BLaER1 treated with 17β-estradiol and CSF1 and Interleukin-3, amounts not matched to agents 10 nM and 100 nM (cell line): ENCODE results near the gene RB1.
A peak's percentile ranks its signal among the peaks of the same experiment; 100 is the strongest.

Experiments
- H3K27ac ChIP-seq, 11 experiments: shearing (Covaris generic); formaldehyde crosslinking; 2 replicates each; pipeline ENCODE4 v1.8.1; 2022
- H3K27me3 ChIP-seq, 11 experiments: shearing (Covaris generic); formaldehyde crosslinking; 2 replicates each; pipeline ENCODE4 v1.8.1; 2022
- H3K36me3 ChIP-seq, 11 experiments: shearing (Covaris generic); formaldehyde crosslinking; 2 replicates each; pipeline ENCODE4 v1.8.1; 2022
- H3K4me1 ChIP-seq, 10 experiments: shearing (Covaris generic); formaldehyde crosslinking; 2 replicates each; pipeline ENCODE4 v1.8.1; 2022
- H3K4me2 ChIP-seq, 11 experiments: shearing (Covaris generic); formaldehyde crosslinking; 2 replicates each; pipeline ENCODE4 v1.8.1; 2022
- H3K4me3 ChIP-seq, 10 experiments: shearing (Covaris generic); formaldehyde crosslinking; 2 replicates each; pipeline ENCODE4 v1.8.1; 2022
- H3K9ac ChIP-seq, 11 experiments: shearing (Covaris generic); formaldehyde crosslinking; 2 replicates each; pipeline ENCODE4 v1.8.1; 2022
- H3K9me3 ChIP-seq, 11 experiments: shearing (Covaris generic); formaldehyde crosslinking; replicated peaks in 1 of 11; 2 replicates each; pipeline ENCODE4 v1.8.1; 2022
- H4K20me1 ChIP-seq, 11 experiments: shearing (Covaris generic); formaldehyde crosslinking; 2 replicates each; pipeline ENCODE4 v1.8.1; 2022
- Cebpa-rat ChIP-seq, 11 experiments: shearing (Covaris generic); IDR thresholded peaks; 2 replicates each; pipeline ENCODE4 v1.8.1; 2022

The RB1 gene

GRCh38 chr13:48380581-48380980, 77.0 kb downstream of the RB1 start:
- H3K36me3 ChIP-seq: peaks cover 71 to 91% (median 88%) of the 10 kb centered on the region in 11 experiments
- H3K9ac ChIP-seq: no peak overlapping the region
- peak overlapping the region in 5 of 11 experiments; percentile 6 to 33 (median 12); a peak in 3 of 22 replicates for H3K27ac ChIP-seq
- TF ChIP-seq Cebpa-rat (IDR thresholded peaks at IDR 0.05): no peak
- H3K4me3 ChIP-seq: no peak overlapping the region
- peaks cover 0 to 16% (median 0%) of the 10 kb centered on the region in 11 experiments; a peak in 8 of 22 replicates for H3K9me3 ChIP-seq
- H3K4me1 ChIP-seq: peaks cover 0 to 27% (median 2%) of the 10 kb centered on the region in 10 experiments; a peak in 7 of 20 replicates
- peak overlapping the region in 4 of 11 experiments; percentile 27 to 66 (median 56); a peak in 6 of 22 replicates for H3K4me2 ChIP-seq
- H4K20me1 ChIP-seq: peaks cover 0 to 18% (median 0%) of the 10 kb centered on the region in 11 experiments; a peak in 2 of 22 replicates
- no peaks in the 10 kb centered on the region for H3K27me3 ChIP-seq

- Histone ChIP-seq H4K20me1 (peaks cover 0 to 17% (median 0%) of the 10 kb centered on the region in 11 experiments; a peak in 2 of 22 replicates), H3K9ac (no peak overlapping the region), H3K27ac (no peak overlapping the region), H3K27me3 (no peaks in the 10 kb centered on the region), H3K4me1 (peaks cover 0 to 27% (median 2%) of the 10 kb centered on the region in 10 experiments; a peak in 7 of 20 replicates), H3K36me3 (peaks cover 66 to 91% (median 81%) of the 10 kb centered on the region in 11 experiments), H3K4me3 (no peak overlapping the region), H3K4me2 (no peak overlapping the region), H3K9me3 (peaks cover 0 to 17% (median under 1%) of the 10 kb centered on the region in 11 experiments; a peak in 8 of 22 replicates)
- no peak for TF ChIP-seq Cebpa-rat (IDR thresholded peaks at IDR 0.05)
Observed at GRCh38 chr13:48383384-48383783, 79.8 kb downstream of the RB1 start.

DNA sequence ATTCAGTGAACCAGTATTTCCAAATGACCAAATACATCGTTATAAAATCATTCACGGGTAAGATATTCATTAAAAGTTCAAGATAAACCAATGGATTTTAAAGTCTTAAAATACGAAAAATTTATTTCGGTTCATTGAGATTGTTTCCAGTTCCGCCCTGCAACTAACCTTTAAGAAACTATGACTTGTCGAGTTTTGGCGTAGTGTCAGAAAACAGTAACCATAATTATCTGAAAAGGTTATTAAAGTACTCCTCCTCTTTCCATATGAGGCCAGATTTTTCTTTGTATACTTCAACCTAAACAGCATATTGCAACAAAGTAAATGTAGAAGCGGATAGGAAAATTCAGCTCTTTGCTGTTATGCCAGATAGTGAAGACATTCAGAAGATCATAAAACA, 83.3 kb downstream of the RB1 start:
- Histone ChIP-seq H3K36me3 (peaks cover 72 to 91% (median 81%) of the 10 kb centered on the region in 11 experiments), H3K9me3 (peaks cover 8 to 30% (median 22%) of the 10 kb centered on the region in 11 experiments), H3K27me3 (no peaks in the 10 kb centered on the region), H3K27ac (no peak overlapping the region), H3K4me1 (no peaks in the 10 kb centered on the region), H3K4me3 (no peak overlapping the region), H3K4me2 (no peak overlapping the region), H3K9ac (no peak overlapping the region), H4K20me1 (peaks cover 0 to 22% (median 0%) of the 10 kb centered on the region in 11 experiments; a peak in 2 of 22 replicates)
- no peak for TF ChIP-seq Cebpa-rat (IDR thresholded peaks at IDR 0.05)

- H3K4me1 ChIP-seq: no peaks in the 10 kb centered on the region
- no peak overlapping the region for H3K9ac ChIP-seq
- H3K36me3 ChIP-seq: peaks cover 82 to 100% (median 93%) of the 10 kb centered on the region in 11 experiments
- H3K9me3 ChIP-seq: peaks cover 50 to 74% (median 65%) of the 10 kb centered on the region in 11 experiments
- H3K27me3 ChIP-seq: no peaks in the 10 kb centered on the region
- peaks cover 0 to 20% (median 0%) of the 10 kb centered on the region in 11 experiments; a peak in 2 of 22 replicates for H4K20me1 ChIP-seq
- TF ChIP-seq Cebpa-rat (IDR thresholded peaks at IDR 0.05): no peak
- H3K27ac ChIP-seq: no peak overlapping the region
- no peak overlapping the region for H3K4me2 ChIP-seq
- no peak overlapping the region for H3K4me3 ChIP-seq
Observed at GRCh38 chr13:48391257-48391656, 87.7 kb downstream of the RB1 start.

DNA sequence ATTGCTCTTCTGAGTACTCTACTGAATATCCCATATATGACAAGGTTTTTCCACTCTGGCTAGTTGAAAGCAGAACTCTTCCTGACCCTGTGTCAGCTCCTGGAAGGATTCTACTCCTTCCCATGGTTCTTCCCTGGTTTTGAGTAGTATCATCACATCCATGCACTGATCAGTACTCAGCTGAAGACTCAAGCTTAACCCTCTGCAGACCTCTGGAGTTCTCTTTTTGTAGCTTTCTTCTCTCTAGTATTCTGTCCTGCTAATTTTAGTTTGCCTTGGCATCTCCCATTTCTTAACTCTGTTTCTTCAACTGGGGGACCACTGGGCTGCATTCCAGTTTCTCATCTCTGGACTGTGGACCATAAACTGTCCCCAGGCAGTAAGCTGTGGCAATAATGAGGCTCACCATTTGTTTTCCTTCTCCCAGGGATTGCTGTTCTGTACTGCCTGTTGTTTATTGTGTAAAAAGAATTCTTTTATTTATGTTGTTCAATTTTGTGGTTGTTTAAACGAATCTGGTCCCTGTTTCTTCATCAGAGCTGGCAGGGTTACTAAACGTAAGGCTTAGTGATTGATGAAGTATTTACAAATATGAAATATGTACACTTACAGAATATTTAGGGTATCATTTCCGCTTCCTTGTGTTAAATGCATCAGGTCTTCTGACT, 89.6 kb downstream of the RB1 start:
- Histone ChIP-seq H3K9me3 (peaks cover 57 to 75% (median 67%) of the 10 kb centered on the region in 11 experiments), H3K27me3 (no peaks in the 10 kb centered on the region), H3K36me3 (peaks cover 69 to 90% (median 85%) of the 10 kb centered on the region in 11 experiments), H3K4me2 (no peak overlapping the region), H4K20me1 (peaks cover 0 to 20% (median 0%) of the 10 kb centered on the region in 11 experiments; a peak in 2 of 22 replicates), H3K9ac (no peak overlapping the region), H3K4me1 (peaks cover 0 to 10% (median 7%) of the 10 kb centered on the region in 10 experiments; a peak in 17 of 20 replicates), H3K27ac (no peak overlapping the region), H3K4me3 (no peak overlapping the region)
- no peak for TF ChIP-seq Cebpa-rat (IDR thresholded peaks at IDR 0.05)

DNA sequence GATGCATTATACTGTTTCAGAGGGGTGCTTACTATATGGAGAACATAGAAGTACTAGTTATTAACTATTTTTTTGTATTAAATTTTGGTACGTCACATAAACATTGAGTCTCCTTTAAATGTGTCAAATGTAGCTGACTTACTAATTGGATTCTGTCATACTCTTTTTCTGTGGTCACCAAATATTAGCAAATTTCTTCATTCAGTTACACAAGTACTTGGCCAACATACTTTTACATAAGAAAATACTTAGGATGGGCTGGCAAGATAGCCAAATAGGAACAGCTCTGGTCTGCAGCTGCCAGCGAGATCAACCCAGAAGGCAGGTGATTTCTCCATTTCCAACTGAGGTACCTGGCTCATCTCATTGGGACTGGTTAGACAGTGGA, 90.1 kb downstream of the RB1 start:
- no peaks in the 10 kb centered on the region for H3K27me3 ChIP-seq
- peaks cover 0 to 20% (median 0%) of the 10 kb centered on the region in 11 experiments; a peak in 2 of 22 replicates for H4K20me1 ChIP-seq
- H3K4me2 ChIP-seq: no peak overlapping the region
- H3K36me3 ChIP-seq: peaks cover 64 to 85% (median 80%) of the 10 kb centered on the region in 11 experiments
- no peak overlapping the region for H3K27ac ChIP-seq
- H3K9ac ChIP-seq: no peak overlapping the region
- H3K9me3 ChIP-seq: peaks cover 57 to 72% (median 67%) of the 10 kb centered on the region in 11 experiments
- TF ChIP-seq Cebpa-rat (IDR thresholded peaks at IDR 0.05): no peak
- H3K4me3 ChIP-seq: 0 out of 20 replicates have a peak overlapping the region, but pooled peaks of 2 of the 10 experiments have one; percentile 7 to 13
- peaks cover 2 to 15% (median 12%) of the 10 kb centered on the region in 10 experiments; a peak in 17 of 20 replicates for H3K4me1 ChIP-seq

DNA sequence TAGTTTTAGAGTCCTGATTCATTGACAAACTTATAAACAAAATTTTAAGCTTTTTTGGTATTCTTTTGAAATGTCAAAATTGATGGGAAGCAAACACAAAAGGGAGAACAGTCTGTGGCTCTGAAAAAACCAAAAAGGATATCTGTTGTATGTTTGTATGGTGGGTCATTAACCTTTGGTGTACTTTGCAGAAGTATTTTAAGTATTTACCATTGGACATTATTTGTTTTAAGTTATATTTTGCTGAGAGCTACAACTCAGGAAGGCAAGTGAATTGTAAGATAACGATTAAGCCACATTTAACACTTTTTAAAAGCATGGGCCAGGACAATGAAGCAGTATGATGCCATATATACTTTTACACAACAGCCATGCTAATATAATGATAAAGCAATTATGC, 94.2 kb downstream of the RB1 start:
- Histone ChIP-seq H3K4me2 (peak overlapping the region in 5 of 11 experiments; percentile 3 to 53 (median 22); a peak in 8 of 22 replicates), H3K27ac (peak overlapping the region; percentile 9 to 95 (median 85); a peak in 15 of 22 replicates), H3K9ac (peak overlapping the region in 1 of 11 experiments; percentile 48; a peak in 2 of 22 replicates), H3K27me3 (no peaks in the 10 kb centered on the region), H3K4me3 (no peak overlapping the region), H3K4me1 (peaks cover 32 to 56% (median 51%) of the 10 kb centered on the region in 10 experiments), H4K20me1 (peaks cover 0 to 21% (median 0%) of the 10 kb centered on the region in 11 experiments; a peak in 2 of 22 replicates), H3K9me3 (peaks cover 35 to 45% (median 36%) of the 10 kb centered on the region in 11 experiments), H3K36me3 (peaks cover 34 to 45% (median 41%) of the 10 kb centered on the region in 11 experiments)
- TF ChIP-seq Cebpa-rat (IDR thresholded peaks at IDR 0.05): no peak

GRCh38 chr13:48398450-48399095, 95.0 kb downstream of the RB1 start:
- H3K4me3 ChIP-seq: no peak overlapping the region
- TF ChIP-seq Cebpa-rat (IDR thresholded peaks at IDR 0.05): no peak
- H3K9me3 ChIP-seq: peaks cover 27 to 37% (median 28%) of the 10 kb centered on the region in 11 experiments
- H3K4me1 ChIP-seq: peaks cover 38 to 64% (median 60%) of the 10 kb centered on the region in 10 experiments
- peak overlapping the region; percentile 27 to 95 (median 85); a peak in 17 of 22 replicates for H3K27ac ChIP-seq
- H3K9ac ChIP-seq: peak overlapping the region in 2 of 11 experiments; percentile 2 to 48; a peak in 2 of 22 replicates
- peaks cover 0 to 17% (median 0%) of the 10 kb centered on the region in 11 experiments; a peak in 2 of 22 replicates for H4K20me1 ChIP-seq
- no peaks in the 10 kb centered on the region for H3K27me3 ChIP-seq
- peaks cover 26 to 36% (median 33%) of the 10 kb centered on the region in 11 experiments for H3K36me3 ChIP-seq
- H3K4me2 ChIP-seq: peak overlapping the region in 9 of 11 experiments; percentile 3 to 91 (median 22); a peak in 10 of 22 replicates
